IPS-18c (cell line): Measurements from ENCODE around the gene LRRTM1.

ENCODE experiments used
- H3K4me3 ChIP-seq: 2 replicates; pipeline ENCODE4 v1.7.0; 2013; ENCODE audit warnings: low read depth, mild to moderate bottlenecking, low read length, moderate library complexity; ENCODE audit not compliant: insufficient read depth
- H3K9me3 ChIP-seq: one replicate; pipeline ENCODE4 v1.6.1; 2013; ENCODE audit warnings: mild to moderate bottlenecking, low read length, moderate library complexity; ENCODE audit not compliant: control insufficient read depth, insufficient read depth

Gene LRRTM1

GRCh38 chr2:80312282-80312839, 7.8 kb upstream of the LRRTM1 start:
- Histone ChIP-seq H3K4me3 (no peak overlapping the region), H3K9me3 (no peaks in the 10 kb centered on the region)

GRCh38 chr2:80311304-80311703, 6.8 kb upstream of the LRRTM1 start:
- Histone ChIP-seq H3K9me3 (no peaks in the 10 kb centered on the region), H3K4me3 (no peak overlapping the region)

- Histone ChIP-seq H3K9me3 (no peaks in the 10 kb centered on the region), H3K4me3 (peak overlapping the region; percentile 57)
Measured at GRCh38 chr2:80303006-80303908, 1.3 kb downstream of the LRRTM1 start.

DNA sequence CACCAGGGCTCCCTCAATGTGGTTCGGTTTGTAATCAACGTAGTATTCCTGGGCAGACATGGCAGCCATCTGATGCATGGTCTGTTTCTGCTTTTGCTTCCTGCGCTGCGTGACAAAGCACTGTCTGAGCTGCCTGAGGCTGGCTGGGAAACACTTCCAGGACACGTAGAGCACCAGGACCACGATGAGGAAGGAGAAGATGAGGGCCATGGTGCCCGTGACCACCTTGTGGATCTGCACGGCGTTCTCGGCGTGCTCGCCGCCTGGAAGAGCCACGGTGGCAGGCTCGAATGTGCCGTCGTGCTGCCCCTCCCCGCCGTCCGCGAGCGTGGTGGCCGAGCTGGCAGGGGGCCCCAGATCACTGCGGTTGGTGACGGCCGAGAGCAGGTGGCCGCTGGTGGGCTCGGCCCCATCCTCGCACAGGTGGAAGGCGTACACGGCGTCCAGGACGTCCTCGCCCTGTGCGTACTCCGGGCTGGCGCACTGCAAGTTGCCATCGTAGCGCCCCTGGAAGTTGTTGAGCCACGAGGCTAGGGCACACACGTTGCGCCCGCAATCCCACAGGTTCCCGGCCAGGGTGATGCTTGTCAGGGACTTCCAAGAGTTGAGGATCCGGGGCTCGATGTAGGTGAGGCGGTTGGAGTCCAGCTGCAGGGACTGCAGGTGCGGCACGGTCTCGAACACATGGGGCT, 2.1 kb downstream of the LRRTM1 start:
- H3K4me3 ChIP-seq: peak overlapping the region; percentile 57
- no peaks in the 10 kb centered on the region for H3K9me3 ChIP-seq

DNA sequence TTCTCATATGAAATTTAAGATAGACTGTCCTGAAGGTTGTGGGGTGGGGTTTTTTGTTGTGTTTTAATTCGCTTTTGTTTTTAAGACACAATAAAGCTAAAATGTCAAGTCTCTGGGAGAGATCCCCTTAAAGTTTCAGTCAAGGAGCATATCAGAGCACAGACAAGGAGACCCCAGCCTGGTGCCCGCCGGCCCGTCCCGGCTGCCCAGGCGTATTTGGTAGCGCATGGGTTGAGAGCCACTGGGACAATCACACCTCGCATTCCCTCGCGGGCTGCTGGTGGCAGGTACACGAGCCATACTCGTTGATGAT, 2.6 kb downstream of the LRRTM1 start:
- Histone ChIP-seq H3K4me3 (peak overlapping the region; percentile 57; the same call in 1 of the 2 replicates), H3K9me3 (no peaks in the 10 kb centered on the region)

- Histone ChIP-seq H3K9me3 (no peaks in the 10 kb centered on the region), H3K4me3 (no peak overlapping the region; the same call in 1 of the 2 replicates)
Measured at GRCh38 chr2:80300954-80301353, 3.6 kb downstream of the LRRTM1 start.

GRCh38 chr2:80300346-80300745, 4.2 kb downstream of the LRRTM1 start:
- H3K9me3 ChIP-seq: no peaks in the 10 kb centered on the region
- H3K4me3 ChIP-seq: no peak overlapping the region

- no peak overlapping the region for H3K4me3 ChIP-seq
- H3K9me3 ChIP-seq: no peaks in the 10 kb centered on the region
Measured at GRCh38 chr2:80299661-80300060, 4.9 kb downstream of the LRRTM1 start.

GRCh38 chr2:80298954-80299353, 5.6 kb downstream of the LRRTM1 start:
- no peaks in the 10 kb centered on the region for H3K9me3 ChIP-seq
- H3K4me3 ChIP-seq: no peak overlapping the region

- Histone ChIP-seq H3K4me3 (no peak overlapping the region), H3K9me3 (no peaks in the 10 kb centered on the region)
Measured at GRCh38 chr2:80293039-80293438, 11.5 kb downstream of the LRRTM1 start.

DNA sequence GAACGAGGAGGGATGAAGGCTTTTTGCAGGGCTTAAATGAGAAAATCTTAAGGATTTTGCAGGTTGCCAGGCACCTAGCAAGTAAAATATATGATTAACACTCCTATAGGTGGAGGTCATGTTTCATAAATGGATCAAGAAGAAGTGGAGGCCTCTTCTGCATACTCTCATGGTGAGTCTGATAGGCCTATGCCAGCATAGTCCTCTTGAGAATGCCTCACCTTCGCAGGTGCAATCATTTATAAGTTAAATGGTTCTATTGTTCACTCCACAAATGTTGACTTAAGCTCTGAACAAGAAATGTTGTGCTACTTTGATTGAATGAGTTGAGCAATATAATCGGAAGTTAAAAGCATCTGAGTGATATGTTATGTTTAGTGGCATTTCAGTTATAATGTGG, 12.1 kb downstream of the LRRTM1 start:
- H3K4me3 ChIP-seq: no peak overlapping the region

GRCh38 chr2:80291656-80292055, 12.9 kb downstream of the LRRTM1 start:
- H3K9me3 ChIP-seq: no peaks in the 10 kb centered on the region

More for the DNA sequence above, 12.1 kb downstream of the LRRTM1 start:
- H3K9me3 ChIP-seq: no peaks in the 10 kb centered on the region

DNA sequence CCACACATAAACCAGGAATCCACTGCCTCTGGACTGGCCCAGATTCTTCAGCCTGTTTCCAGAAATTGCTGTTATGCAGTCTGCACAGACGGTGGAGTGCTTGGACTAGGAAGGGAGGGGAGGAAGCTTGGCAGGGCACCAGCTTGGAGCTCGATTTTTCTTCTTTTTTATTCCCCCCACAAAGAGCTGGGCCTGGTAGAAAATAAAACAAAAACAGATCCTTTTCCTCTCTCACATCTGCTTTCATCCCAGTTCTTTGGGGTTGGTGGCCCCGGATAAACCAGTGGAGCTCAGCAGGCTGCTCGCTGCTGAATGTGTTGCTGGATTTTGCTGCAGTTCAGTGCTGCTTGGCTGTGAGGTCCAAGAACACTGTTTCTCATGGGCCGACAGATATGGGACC, 16.0 kb downstream of the LRRTM1 start:
- H3K4me3 ChIP-seq: no peak overlapping the region
- no peaks in the 10 kb centered on the region for H3K9me3 ChIP-seq

More at GRCh38 chr2:80291656-80292055, 12.9 kb downstream of the LRRTM1 start:
- no peak overlapping the region for H3K4me3 ChIP-seq

- H3K4me3 ChIP-seq: no peak overlapping the region
Measured at GRCh38 chr2:80281049-80281448, 23.5 kb downstream of the LRRTM1 start.

DNA sequence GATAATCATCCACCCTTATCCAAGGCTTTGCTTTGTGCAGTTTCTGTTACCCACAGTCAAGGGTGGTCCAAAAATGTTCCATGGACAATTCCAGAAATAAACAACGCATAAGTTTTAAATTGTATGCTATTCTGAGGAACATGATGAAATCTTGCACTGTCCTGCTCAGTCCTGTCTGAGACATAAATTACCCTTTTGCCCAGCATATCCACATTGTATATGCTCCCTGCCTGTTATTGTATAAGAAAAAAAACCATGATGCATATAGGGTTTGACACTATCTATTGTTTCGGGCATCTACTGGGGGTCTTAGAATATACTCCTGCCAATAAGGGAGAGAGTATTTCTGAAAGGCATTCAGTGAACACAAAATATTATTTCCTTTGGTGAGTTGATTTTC, 24.0 kb downstream of the LRRTM1 start:
- Histone ChIP-seq H3K9me3 (peaks cover 3% of the 10 kb centered on the region), H3K4me3 (no peak overlapping the region)

More at GRCh38 chr2:80281049-80281448, 23.5 kb downstream of the LRRTM1 start:
- H3K9me3 ChIP-seq: peaks cover 3% of the 10 kb centered on the region

- Histone ChIP-seq H3K4me3 (no peak overlapping the region), H3K9me3 (no peaks in the 10 kb centered on the region)
Measured at GRCh38 chr2:80269806-80270205, 34.7 kb downstream of the LRRTM1 start.

GRCh38 chr2:80266231-80266630, 38.3 kb downstream of the LRRTM1 start:
- Histone ChIP-seq H3K4me3 (no peak overlapping the region), H3K9me3 (no peaks in the 10 kb centered on the region)

DNA sequence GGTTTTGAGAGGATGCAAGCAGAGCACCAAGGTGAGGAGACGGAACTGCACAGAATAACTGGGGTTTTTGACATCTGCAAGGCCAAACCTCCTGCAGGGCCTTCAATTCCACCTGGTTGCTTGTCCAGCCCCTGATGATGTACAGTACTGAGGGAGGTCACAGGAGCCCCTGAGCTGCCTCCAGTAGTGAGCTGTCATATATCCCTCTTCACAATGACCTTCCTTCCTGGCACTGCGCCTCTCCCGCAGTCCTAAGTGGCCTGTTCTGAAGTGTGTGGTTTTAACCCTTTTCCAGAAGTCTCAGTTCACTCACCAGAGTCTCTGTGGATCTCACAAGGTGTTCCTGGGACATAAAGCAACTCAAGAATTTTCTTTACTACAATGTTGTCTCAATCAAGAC, 45.3 kb downstream of the LRRTM1 start:
- no peak overlapping the region for H3K4me3 ChIP-seq
- no peaks in the 10 kb centered on the region for H3K9me3 ChIP-seq
